Panc1 (cell line): ENCODE results near the gene PRPF40A.

Source experiments
- POLR2AphosphoS5 ChIP-seq: IDR thresholded peaks from 2 replicates; pipeline ENCODE4 v1.6.1; 2012; ENCODE audit warnings: mild to moderate bottlenecking, low read depth, low read length, moderate library complexity
- REST ChIP-seq, 2 experiments: IDR thresholded peaks; 2 replicates each; pipeline ENCODE4 v1.6.1; 2011 to 2012; ENCODE audit warnings: low read depth in 2 of 2, control low read depth in 1 of 2, low read length in 1 of 2, mild to moderate bottlenecking in 1 of 2, moderate library complexity in 1 of 2; ENCODE audit not compliant: insufficient read depth in 1 of 2
- SIN3A ChIP-seq: IDR thresholded peaks from 2 replicates; pipeline ENCODE4 v1.6.1; 2012; ENCODE audit warnings: low read depth, mild to moderate bottlenecking, low read length, moderate library complexity, borderline replicate concordance; ENCODE audit not compliant: insufficient read depth
- TCF7L2 ChIP-seq: IDR thresholded peaks from 2 replicates; pipeline ENCODE4 v1.6.1; 2011; ENCODE audit warnings: mild to moderate bottlenecking, low read depth, low read length, inconsistent platforms
- TF ChIP-seq, protein P1 (sequence below): fragments of 450-650 bp; IDR thresholded peaks from 2 replicates; pipeline ENCODE4 v1.5.1; 2017; ENCODE audit warnings: mild to moderate bottlenecking

DNA sequence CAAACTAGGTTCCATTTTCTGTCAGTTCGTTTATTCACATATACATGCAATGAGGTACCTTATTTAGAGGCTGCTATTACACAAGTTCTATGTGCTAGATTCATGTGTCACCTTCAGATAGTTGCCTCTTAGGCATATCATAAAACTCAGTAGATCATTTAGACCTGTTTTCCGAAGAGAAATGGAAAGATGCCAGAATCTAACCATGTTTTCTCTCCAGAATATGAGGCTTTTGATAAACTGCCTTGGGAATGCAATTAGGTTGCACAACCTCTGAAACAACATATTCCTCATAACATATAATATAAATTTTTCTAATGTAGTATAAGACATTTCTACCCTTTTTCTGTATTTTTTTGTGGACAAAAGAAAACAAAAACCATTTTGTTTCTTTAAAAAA is 108.1 kb downstream of the PRPF40A start:
- TF ChIP-seq, protein P1, sequence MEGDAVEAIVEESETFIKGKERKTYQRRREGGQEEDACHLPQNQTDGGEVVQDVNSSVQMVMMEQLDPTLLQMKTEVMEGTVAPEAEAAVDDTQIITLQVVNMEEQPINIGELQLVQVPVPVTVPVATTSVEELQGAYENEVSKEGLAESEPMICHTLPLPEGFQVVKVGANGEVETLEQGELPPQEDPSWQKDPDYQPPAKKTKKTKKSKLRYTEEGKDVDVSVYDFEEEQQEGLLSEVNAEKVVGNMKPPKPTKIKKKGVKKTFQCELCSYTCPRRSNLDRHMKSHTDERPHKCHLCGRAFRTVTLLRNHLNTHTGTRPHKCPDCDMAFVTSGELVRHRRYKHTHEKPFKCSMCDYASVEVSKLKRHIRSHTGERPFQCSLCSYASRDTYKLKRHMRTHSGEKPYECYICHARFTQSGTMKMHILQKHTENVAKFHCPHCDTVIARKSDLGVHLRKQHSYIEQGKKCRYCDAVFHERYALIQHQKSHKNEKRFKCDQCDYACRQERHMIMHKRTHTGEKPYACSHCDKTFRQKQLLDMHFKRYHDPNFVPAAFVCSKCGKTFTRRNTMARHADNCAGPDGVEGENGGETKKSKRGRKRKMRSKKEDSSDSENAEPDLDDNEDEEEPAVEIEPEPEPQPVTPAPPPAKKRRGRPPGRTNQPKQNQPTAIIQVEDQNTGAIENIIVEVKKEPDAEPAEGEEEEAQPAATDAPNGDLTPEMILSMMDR: no peak
- no peak for TF ChIP-seq REST (IDR thresholded peaks at IDR 0.05; ENCODE audit: insufficient read depth in 1 of 2, low read depth in 2 of 2, low read length in 1 of 2)
- no peak for TF ChIP-seq TCF7L2
- no peak for TF ChIP-seq POLR2AphosphoS5
- TF ChIP-seq SIN3A: no peak
